GM19099 (cell line): Measurements from ENCODE around the gene PTPRN2.

Experiments used
- POLR2A ChIP-seq: IDR thresholded peaks from 3 replicates; pipeline ENCODE4 v1.6.1; 2011; ENCODE audit warnings: low read depth; ENCODE audit not compliant: insufficient read length; ENCODE audit errors: extremely low read depth

Gene PTPRN2

GRCh38 chr7:158237672-158238335 lies 349.8 kb downstream of the PTPRN2 start:
- TF ChIP-seq POLR2A, result no peak

GRCh38 chr7:158236400-158236799 lies 351.2 kb downstream of the PTPRN2 start:
- TF ChIP-seq POLR2A, result no peak

GRCh38 chr7:158235862-158236261 lies 351.8 kb downstream of the PTPRN2 start:
- no peak for TF ChIP-seq POLR2A

- no peak for TF ChIP-seq POLR2A
These were observed 357.7 kb downstream of the PTPRN2 start for GRCh38 chr7:158229945-158230344.

- TF ChIP-seq POLR2A, result no peak
These were observed 358.6 kb downstream of the PTPRN2 start for GRCh38 chr7:158228986-158229385.

- no peak for TF ChIP-seq POLR2A
These were observed 359.5 kb downstream of the PTPRN2 start for GRCh38 chr7:158228131-158228530.

- no peak for TF ChIP-seq POLR2A
These were observed 360.2 kb downstream of the PTPRN2 start for GRCh38 chr7:158227258-158227984.

- no peak for TF ChIP-seq POLR2A
These were observed 371.4 kb downstream of the PTPRN2 start for GRCh38 chr7:158216198-158216597.

GRCh38 chr7:158209435-158209834 lies 378.2 kb downstream of the PTPRN2 start:
- TF ChIP-seq POLR2A, result no peak

- TF ChIP-seq POLR2A, result no peak
These were observed 381.3 kb downstream of the PTPRN2 start for GRCh38 chr7:158206341-158206740.

GRCh38 chr7:158204453-158204852 lies 383.2 kb downstream of the PTPRN2 start:
- TF ChIP-seq POLR2A, result no peak

- no peak for TF ChIP-seq POLR2A
These were observed 393.2 kb downstream of the PTPRN2 start for GRCh38 chr7:158194365-158194900.

GRCh38 chr7:158193446-158193845 lies 394.2 kb downstream of the PTPRN2 start:
- TF ChIP-seq POLR2A, result no peak

- no peak for TF ChIP-seq POLR2A
These were observed 394.7 kb downstream of the PTPRN2 start for GRCh38 chr7:158192956-158193355.

GRCh38 chr7:158192184-158192835 lies 395.3 kb downstream of the PTPRN2 start:
- TF ChIP-seq POLR2A, result no peak

GRCh38 chr7:158191671-158192070 lies 396.0 kb downstream of the PTPRN2 start:
- TF ChIP-seq POLR2A, result no peak
